ENCODE measurements around the gene PARD3. TPM values are rescaled to one million over a fixed set of nuclear protein-coding genes. Genes with fewer than 3 reads are reported as not detected.
"Not testable (repeated sequence)": the region's sequence is repeated elsewhere in the genome, so short reads cannot be mapped to it uniquely, and the experiment has no call there.

PARD3 gene
- total RNA-seq, 1 donor, result 42.1 TPM

- no peak overlapping the region for H3K4me3 ChIP-seq (ENCODE audit: low read depth, low read length)
- no peak for DNase-seq (ENCODE audit: low read depth)
- no peak for TF ChIP-seq CTCF (IDR thresholded peaks at IDR 0.05; ENCODE audit: insufficient read depth, low read length)
Observed at GRCh38 chr10:34648919-34649318, 166.2 kb downstream of the PARD3 start.

DNA sequence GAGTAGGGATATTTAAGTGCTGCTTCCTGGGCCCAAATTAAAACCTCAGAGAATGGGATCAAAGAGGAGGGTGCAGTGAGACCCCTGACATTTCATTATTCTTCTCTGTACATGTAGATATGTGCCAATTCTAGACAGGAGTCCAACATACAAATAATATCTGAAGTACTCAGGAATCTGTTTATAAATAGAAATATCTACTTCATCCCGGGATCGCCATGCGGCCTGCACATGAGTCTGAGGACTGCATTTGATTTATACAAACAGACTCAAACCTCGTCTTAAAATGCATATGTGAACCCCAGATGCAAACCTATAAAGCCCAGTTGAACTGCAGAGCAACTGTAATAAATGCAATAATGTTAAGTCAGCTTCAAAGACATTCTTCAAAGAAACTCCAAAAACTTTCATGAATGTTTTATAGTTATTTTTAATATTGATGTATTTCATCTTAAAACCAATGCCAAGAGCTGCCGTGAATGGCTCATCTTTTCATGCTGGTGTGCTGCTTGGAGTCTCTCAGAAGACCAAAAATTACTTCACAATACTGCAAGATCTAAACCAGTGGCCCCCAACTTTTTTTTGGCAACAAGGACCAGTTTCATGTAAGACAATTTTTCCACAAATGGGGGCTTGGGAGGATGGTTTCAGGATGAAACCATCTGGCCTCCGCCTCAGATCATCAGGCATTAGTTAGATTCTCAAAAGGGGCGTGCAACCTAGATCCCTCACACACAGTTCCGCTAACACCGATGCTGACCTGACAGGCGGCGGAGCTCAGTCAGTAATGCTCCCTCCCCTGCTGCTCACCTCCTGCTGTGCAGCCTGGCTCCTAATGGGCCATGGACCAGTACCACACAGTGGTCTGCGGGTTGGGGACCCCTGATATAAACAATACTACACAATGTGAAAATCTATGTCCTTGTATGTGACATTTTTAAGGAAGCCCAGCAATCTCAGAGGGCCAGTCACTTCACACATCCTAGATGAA is 166.9 kb downstream of the PARD3 start:
- no peak for DNase-seq (ENCODE audit: low read depth)
- no peak overlapping the region for H3K4me3 ChIP-seq (ENCODE audit: low read depth, low read length)
- TF ChIP-seq CTCF (IDR thresholded peaks at IDR 0.05; ENCODE audit: insufficient read depth, low read length), result no peak

- no peak for TF ChIP-seq CTCF (IDR thresholded peaks at IDR 0.05; ENCODE audit: insufficient read depth, low read length)
- no peak overlapping the region for H3K4me3 ChIP-seq (ENCODE audit: low read depth, low read length)
- no peak for DNase-seq (ENCODE audit: low read depth)
Observed at GRCh38 chr10:34647160-34647559, 167.9 kb downstream of the PARD3 start.

DNA sequence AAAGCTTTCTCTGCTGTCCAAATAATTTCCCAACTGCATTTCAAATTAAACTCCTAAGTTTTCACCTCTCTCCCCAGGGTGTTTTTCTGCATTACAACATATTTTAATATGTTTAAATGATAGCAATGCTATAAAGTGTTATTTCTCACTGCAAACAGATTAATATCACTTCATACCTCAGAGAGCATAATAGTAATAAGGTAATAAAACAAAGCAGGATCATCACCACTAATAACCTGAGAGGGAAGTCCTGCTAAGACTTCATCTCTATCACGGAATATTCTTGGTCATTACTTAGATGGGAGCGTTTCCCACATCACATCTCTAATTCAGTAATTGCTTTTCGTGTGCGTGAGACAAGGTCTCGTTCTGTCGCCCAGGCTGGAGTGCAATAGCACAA is 168.8 kb downstream of the PARD3 start:
- no peak for TF ChIP-seq CTCF (IDR thresholded peaks at IDR 0.05; ENCODE audit: insufficient read depth, low read length)
- no peak overlapping the region for H3K4me3 ChIP-seq (ENCODE audit: low read depth, low read length)
- no peak for DNase-seq (ENCODE audit: low read depth)

GRCh38 chr10:34644815-34645214 is 170.3 kb downstream of the PARD3 start:
- not testable (repeated sequence) for DNase-seq (ENCODE audit: low read depth); H3K4me3 ChIP-seq (ENCODE audit: low read depth, low read length)

DNA sequence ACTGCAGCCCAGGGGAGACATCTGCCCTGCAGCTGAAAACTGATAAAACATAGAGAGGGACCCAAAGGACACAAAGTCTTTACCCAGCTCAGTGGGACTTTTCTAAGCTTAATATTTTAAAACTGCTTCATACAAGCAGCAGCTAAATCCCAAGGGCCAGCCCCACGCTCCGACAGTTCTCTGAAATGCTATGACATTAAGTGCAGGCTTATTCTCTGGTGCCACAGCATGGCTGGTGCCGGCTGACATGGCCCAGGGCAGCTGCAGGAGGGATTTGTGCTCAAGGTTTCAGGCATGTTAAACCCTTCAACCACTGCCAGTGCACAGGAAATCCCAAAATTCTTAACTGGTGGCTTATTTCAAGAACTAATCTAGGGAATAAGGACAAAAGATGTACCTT is 170.9 kb downstream of the PARD3 start:
- no peak for TF ChIP-seq CTCF (IDR thresholded peaks at IDR 0.05; ENCODE audit: insufficient read depth, low read length)
- H3K4me3 ChIP-seq (ENCODE audit: low read depth, low read length), result no peak overlapping the region
- DNase-seq (ENCODE audit: low read depth), result no peak

GRCh38 chr10:34643620-34644019 is 171.5 kb downstream of the PARD3 start:
- no peak for TF ChIP-seq CTCF (IDR thresholded peaks at IDR 0.05; ENCODE audit: insufficient read depth, low read length)
- DNase-seq (ENCODE audit: low read depth), result no peak

More at GRCh38 chr10:34643620-34644019, 171.5 kb downstream of the PARD3 start:
- H3K4me3 ChIP-seq (ENCODE audit: low read depth, low read length), result no peak overlapping the region
